Measurements from ENCODE around the gene OR2S2.

The OR2S2 gene

GRCh38 chr9:35980289-35981011 is 22.5 kb upstream of the OR2S2 start:
- no peak overlapping the region for H3K4me3 ChIP-seq (replicated peaks in 1 of 2; ENCODE audit: low read depth in 2 of 2, low read length in 2 of 2)
- TF ChIP-seq CTCF (IDR thresholded peaks at IDR 0.05; ENCODE audit: low read depth, low read length) = no peak
- DNase-seq (ENCODE audit: low read depth in 2 of 2) = no peak

GRCh38 chr9:35978792-35979191 is 20.8 kb upstream of the OR2S2 start:
- no peak overlapping the region for H3K4me3 ChIP-seq (replicated peaks in 1 of 2; ENCODE audit: low read depth in 2 of 2, low read length in 2 of 2)
- no peak for DNase-seq (ENCODE audit: low read depth in 2 of 2)
- TF ChIP-seq CTCF (IDR thresholded peaks at IDR 0.05; ENCODE audit: low read depth, low read length) = no peak

GRCh38 chr9:35976726-35977125 is 18.8 kb upstream of the OR2S2 start:
- DNase-seq (ENCODE audit: low read depth in 2 of 2) = no peak
- TF ChIP-seq CTCF (IDR thresholded peaks at IDR 0.05; ENCODE audit: low read depth, low read length) = no peak
- H3K4me3 ChIP-seq (replicated peaks in 1 of 2; ENCODE audit: low read depth in 2 of 2, low read length in 2 of 2) = no peak overlapping the region

GRCh38 chr9:35974800-35975199 is 16.8 kb upstream of the OR2S2 start:
- DNase-seq (ENCODE audit: low read depth in 2 of 2) = no peak
- TF ChIP-seq CTCF (IDR thresholded peaks at IDR 0.05; ENCODE audit: low read depth, low read length) = no peak
- no peak overlapping the region for H3K4me3 ChIP-seq (replicated peaks in 1 of 2; ENCODE audit: low read depth in 2 of 2, low read length in 2 of 2)

GRCh38 chr9:35972093-35972492 is 14.1 kb upstream of the OR2S2 start:
- no peak overlapping the region for H3K4me3 ChIP-seq (replicated peaks in 1 of 2; ENCODE audit: low read depth in 2 of 2, low read length in 2 of 2)
- no peak for TF ChIP-seq CTCF (IDR thresholded peaks at IDR 0.05; ENCODE audit: low read depth, low read length)
- no peak for DNase-seq (ENCODE audit: low read depth in 2 of 2)

GRCh38 chr9:35967042-35967441 is 9.1 kb upstream of the OR2S2 start:
- DNase-seq (ENCODE audit: low read depth in 2 of 2) = no peak
- no peak overlapping the region for H3K4me3 ChIP-seq (replicated peaks in 1 of 2; ENCODE audit: low read depth in 2 of 2, low read length in 2 of 2)
- TF ChIP-seq CTCF (IDR thresholded peaks at IDR 0.05; ENCODE audit: low read depth, low read length) = no peak

GRCh38 chr9:35966433-35966832 is 8.5 kb upstream of the OR2S2 start:
- no peak for DNase-seq (ENCODE audit: low read depth in 2 of 2)
- no peak overlapping the region for H3K4me3 ChIP-seq (replicated peaks in 1 of 2; ENCODE audit: low read depth in 2 of 2, low read length in 2 of 2)
- TF ChIP-seq CTCF (IDR thresholded peaks at IDR 0.05; ENCODE audit: low read depth, low read length) = no peak
